Embryonic facial prominence (tissue), 1 donor: ENCODE data around the gene MRPS18A.
A peak's percentile ranks its signal among the peaks of the same experiment; 100 is the strongest.
"Not testable (repeated sequence)": the region's sequence is repeated elsewhere in the genome, so short reads cannot be mapped to it uniquely, and the experiment has no call there.

Experiments used
- DNase-seq: peaks from one replicate; pipeline ENCODE4 v3.0.0-alpha.2; 2016; ENCODE audit errors: extremely low spot score

MRPS18A gene

GRCh38 chr6:43635387-43636307 is 51.9 kb downstream of the MRPS18A start, which contains the start of gene MAD2L1BP:
MAD2L1BP (plus strand) TSS chr6:43635840; CDS start chr6:43635876, 36 bp downstream.
- peak; percentile 70 for DNase-seq

DNA sequence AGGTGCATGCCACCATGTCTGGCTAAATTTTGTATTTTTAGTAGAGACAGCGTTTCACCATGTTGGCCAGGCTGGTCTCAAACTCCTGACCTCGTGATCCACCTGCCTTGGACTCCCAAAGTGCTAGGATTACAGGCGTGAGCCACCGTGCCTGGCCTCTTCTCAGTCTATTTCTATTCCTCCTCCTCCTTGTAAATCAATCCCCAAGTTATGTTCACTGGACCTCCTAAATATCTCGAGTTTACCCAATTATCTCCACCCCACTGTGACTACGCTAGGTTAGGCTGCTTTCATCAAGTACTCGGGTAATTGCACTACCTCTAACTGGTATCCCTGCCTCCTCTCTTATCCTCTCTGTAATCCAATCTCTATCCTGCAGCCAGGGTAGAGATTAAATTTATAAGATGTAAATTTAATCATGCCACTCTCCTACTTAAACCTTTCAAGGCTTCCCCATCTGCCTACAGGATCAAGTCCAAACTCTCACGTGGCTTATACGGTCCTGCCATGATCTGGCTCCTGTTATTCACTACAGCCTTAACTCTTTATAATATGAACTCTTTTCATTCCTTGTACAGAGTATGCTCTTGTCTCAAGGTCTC is 52.8 kb downstream of the MRPS18A start:
- no peak for DNase-seq

DNA sequence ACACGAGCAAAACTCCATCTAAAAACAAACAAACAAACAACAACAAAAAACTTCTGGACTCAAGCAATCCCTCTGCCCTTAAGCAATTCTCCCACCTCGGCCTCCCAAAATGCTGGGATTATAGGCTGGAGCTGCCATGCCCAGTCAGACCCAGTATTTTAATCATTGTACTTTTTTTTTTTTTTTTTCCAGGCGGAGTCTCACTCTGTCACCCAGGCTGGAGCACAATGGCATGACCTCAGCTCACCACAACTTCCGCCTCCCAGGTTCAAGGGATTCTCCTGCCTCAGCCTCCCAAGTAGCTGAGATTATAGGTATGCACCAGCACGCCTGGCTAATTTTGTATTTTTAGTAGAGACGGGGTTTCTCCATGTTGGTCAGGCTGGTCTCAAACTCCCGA is 54.6 kb downstream of the MRPS18A start:
- not testable (repeated sequence) for DNase-seq

DNA sequence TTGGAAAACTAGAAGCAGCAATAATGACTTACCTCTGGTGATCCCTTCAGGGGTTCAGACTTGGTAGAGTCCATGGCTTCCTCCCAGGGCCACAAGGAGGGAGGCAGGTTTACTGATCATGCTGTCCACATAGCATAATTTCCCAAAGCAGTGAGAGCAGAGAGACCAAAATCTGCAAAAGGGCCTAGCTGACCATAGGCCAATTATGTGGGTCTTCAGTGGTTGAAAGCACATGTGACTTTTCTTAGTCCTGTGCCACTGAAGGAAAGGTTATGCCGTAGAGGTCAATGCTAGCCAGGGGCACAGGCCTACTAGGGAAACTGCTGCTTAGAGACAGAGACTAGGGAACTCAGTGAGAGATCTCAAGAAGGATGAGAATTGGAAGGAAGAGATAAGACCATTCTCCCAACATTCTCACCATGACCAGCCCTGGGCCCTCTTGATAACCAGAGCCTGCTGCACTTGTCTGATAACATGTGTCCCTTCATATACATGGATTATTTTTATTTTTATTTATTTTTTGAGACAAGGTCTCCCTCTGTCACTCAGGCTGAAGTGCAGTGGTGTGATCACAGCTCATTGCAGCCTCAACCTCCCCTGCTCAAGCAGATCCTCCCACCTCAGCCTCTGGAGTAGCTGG is 56.5 kb downstream of the MRPS18A start:
- DNase-seq, result no peak

DNA sequence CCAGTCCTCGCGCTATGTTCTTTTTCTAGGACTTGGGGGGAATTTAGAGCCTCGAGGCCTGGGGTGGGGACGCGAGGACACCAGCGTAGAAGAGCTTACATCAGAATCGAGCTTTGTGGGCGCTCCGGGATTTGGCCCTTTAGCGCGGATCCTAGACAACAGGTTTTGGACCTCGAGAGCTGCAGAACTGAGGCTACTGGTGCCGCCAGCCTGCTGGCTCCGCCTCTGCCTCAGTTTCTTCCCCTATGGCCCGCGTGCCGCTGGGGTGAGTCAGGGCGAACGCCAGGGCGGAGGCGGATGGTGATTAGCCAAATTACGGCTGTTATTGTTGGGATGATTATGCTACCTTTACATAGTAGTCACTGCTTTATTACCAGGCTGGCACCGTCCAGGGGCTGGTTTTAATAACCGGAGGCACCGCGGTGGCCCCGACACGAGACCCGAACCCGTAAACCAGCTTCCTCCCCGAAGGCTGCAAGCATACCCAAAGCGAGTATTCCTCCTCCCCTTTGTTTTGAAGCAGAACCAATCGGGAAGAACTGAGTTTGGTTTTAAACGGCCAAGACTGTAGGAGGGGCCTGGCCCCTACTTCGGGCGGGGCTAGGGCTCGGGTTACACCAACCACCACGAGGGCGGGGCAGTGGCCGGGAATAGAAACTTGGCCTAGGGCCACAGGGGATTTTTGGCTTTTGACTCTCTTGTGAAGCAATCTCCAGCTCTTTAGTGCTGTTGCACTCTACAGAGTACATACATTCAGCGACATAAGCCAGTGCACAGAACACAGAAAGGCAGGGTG is 57.9 kb downstream of the MRPS18A start:
- DNase-seq, result peak; percentile 95

DNA sequence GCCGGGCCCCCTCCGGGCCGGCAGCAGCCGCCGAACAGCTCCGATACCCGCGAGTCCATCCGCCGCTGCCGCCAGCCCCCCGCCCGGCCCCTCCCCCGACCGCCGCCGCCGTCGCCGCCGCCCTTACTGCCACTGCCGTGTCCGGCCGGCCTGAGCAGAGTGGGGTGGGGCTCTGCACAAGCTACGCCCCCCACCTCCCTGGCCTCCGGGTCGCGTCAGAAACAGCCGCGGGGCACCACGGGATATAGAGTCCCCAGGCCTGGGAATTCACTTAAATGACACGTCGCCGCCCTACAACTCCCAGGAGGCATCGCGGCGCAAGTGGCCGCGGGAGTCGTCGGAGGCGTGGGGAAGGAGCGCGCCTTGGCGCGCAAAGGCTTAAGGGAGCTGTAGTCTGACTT is 58.5 kb downstream of the MRPS18A start, which contains the start of gene GTPBP2:
Gene GTPBP2, minus strand, starts transcription at position 161 of the 401 bp plus-strand sequence. Its CDS starts 102 bp downstream, at position 59.
- DNase-seq, result peak; percentile 95

GRCh38 chr6:43628393-43629103 is 59.0 kb downstream of the MRPS18A start:
- no peak for DNase-seq

- no peak for DNase-seq
Observed at GRCh38 chr6:43627008-43627825, 60.4 kb downstream of the MRPS18A start.

- no peak for DNase-seq
Observed at GRCh38 chr6:43625393-43625992, 62.1 kb downstream of the MRPS18A start.

- no peak for DNase-seq
Observed at GRCh38 chr6:43624786-43625288, 62.8 kb downstream of the MRPS18A start.

DNA sequence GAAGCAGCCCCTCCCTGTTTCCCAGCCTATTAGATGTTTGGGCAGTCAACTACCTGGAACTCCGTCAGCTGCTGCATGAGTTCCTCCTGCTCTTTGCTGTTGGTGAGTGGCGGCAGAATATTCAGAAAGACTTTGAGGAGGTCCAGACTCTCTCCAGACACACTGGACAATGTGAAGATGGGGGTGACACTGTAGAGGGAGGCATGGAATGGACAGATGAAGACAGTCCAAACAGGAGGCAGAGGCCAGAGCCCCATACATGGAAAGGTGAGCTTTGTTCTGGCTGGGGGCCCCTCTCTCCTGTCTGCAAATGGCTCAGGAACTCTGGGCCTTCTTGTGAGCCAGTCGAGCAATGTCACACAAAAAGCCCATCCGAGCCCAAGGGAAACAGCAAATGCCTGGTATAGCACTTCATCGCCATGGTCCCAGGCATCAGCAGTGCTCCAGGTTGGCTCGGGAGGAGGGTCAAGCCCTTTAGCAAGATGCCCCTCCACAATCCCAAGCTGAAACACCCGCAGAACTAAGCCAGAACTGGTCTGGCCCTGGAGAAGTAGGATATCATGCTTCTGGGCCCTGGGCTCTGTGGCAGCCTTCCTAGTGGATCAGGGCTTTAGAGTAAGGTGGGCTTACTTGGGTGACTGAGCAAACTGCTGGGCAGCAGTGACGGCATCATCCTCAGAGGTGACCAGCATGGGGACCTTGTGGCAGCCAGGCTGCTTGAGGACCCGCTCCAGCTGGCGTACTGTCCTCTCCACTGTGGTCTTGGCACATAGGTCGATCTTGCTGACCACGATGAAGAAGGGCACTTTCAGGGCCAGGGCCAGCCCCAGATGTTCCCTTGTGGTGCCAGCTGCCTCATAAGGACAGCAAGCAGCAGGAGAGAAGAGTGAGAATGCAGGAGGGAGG is 63.5 kb downstream of the MRPS18A start:
- DNase-seq, result no peak

DNA sequence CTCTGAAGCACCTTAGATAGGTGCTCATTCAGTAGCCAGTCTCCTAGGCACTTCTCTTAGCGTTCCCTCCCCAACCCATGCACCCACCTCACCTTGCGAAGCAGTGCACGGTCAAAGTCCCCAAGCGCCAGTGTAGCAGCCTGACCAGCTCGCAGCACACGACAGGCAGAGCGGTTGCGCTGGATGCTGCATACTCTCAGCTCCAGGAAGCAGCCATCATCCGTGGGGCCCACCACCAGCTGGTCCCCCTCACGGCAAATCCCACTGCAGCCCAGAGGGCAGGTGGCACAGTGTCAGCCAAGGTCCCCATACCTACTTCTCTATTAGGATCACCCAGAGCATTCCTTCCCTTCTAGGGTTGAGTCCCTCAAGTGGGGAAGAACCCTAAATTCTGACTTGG is 65.0 kb downstream of the MRPS18A start:
- no peak for DNase-seq

GRCh38 chr6:43621836-43622180 is 65.8 kb downstream of the MRPS18A start:
- DNase-seq, result no peak
